HG03439 (cell line): ENCODE results near the gene UTS2R.
"Not testable (repeated sequence)": the region's sequence is repeated elsewhere in the genome, so short reads cannot be mapped to it uniquely, and the experiment has no call there.

Experiments used
- ATAC-seq: cut with Tn5 transposase; IDR thresholded peaks from one replicate; pipeline ENCODE4 v1.9.1; 2021; ENCODE audit warnings: mild to moderate bottlenecking, moderate library complexity; ENCODE audit not compliant: unreplicated experiment

The UTS2R gene

DNA sequence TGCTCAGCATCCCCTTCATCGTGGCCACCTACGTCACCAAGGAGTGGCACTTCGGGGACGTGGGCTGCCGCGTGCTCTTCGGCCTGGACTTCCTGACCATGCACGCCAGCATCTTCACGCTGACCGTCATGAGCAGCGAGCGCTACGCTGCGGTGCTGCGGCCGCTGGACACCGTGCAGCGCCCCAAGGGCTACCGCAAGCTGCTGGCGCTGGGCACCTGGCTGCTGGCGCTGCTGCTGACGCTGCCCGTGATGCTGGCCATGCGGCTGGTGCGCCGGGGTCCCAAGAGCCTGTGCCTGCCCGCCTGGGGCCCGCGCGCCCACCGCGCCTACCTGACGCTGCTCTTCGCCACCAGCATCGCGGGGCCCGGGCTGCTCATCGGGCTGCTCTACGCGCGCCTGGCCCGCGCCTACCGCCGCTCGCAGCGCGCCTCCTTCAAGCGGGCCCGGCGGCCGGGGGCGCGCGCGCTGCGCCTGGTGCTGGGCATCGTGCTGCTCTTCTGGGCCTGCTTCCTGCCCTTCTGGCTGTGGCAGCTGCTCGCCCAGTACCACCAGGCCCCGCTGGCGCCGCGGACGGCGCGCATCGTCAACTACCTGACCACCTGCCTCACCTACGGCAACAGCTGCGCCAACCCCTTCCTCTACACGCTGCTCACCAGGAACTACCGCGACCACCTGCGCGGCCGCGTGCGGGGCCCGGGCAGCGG lies 3.2 kb downstream of the UTS2R start:
- ATAC-seq: no peak

GRCh38 chr17:82375359-82376041 lies 3.9 kb downstream of the UTS2R start:
- no peak for ATAC-seq

DNA sequence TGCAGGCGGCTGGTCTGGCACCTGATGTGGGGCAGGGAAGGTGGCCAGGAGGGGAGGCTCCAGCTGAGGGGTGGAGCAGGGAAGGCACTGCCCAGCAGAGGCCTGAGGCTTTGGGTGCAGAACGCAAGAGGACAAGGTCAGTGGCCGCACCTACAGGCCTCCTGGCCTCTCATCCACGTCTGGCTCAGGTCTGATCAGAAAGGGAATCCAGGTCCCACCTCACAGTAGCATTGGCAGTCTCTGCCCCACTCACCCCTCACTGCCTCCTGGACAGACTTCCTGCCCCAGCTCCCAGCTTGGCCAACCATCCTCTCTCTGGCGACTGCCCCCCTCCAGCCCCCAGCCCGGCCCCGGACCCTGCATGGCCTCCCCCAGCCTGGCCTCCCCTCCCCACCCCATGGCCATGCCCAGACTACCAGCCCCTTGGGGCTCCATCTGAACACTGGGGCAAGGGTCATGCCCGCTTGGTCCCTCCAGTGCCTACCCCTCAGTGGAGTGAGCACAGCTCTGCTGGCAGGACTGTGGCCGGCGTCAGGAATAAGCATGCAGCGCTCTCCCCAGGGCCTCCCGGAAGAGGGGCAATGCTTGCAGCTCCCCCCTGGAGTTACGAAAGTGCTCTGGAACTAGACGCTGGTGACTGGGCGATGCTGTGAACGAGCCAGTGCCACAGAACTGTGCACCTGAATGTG lies 4.6 kb downstream of the UTS2R start:
- no peak for ATAC-seq

DNA sequence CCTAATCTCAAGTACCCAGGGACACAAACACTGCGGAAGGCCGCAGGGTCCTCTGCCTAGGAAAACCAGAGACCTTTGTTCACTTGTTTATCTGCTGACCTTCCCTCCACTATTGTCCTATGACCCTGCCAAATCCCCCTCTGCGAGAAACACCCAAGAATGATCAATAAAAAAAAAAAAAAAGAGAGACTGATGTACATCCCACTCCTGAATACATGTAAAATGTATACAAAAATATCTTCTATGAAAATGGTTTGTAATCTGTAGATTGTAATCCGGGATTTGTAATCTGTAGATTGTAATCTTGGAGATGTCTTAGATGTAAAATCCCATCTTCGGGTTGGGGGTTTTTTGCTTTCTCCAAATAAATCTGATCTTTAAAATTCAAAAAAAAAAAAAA lies 5.7 kb downstream of the UTS2R start:
- not testable (repeated sequence) for ATAC-seq

DNA sequence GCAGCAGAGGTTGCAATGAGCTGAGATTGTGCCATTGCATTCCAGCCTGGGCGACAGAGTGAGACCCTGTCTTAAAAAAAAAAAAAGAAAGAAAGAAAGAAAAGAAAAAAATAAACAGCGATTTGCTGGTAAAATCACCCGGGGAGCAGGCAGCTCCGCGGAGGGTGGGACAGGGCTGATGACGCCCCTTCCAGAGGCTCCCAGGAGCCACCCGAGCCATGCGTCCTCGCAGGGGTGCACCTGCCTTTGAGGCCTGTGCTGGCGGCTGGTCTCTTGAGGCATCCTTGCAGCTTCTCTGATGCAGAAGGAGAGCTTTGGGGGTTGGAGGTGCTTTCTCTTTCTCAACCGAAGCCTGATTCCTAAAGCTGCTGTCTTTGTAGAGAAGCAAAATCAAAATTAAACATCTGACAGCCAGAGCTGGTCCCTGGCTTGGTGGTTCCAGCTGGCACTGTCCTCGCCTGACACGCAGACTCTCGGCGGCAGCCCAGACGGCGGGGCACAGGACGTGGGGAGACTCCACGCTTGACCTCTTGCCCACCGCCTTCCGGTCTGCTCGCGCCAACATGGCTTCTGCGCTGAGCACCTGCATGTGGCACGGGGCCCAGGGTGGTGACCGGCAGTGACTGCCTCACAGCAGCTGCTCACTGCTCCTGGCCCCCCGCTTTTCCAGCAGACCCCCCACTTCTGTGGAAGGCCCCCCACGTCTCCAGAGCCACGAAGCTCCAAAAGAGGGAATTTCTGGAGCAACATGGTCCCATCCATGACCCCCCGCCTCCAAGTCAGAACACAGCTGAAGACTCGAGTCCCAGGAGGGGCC lies 6.6 kb downstream of the UTS2R start:
- ATAC-seq: no peak

- ATAC-seq: no peak
Observed at GRCh38 chr17:82378741-82379021, 7.1 kb downstream of the UTS2R start.

- no peak for ATAC-seq
Observed at GRCh38 chr17:82380860-82381702, 9.5 kb downstream of the UTS2R start.

DNA sequence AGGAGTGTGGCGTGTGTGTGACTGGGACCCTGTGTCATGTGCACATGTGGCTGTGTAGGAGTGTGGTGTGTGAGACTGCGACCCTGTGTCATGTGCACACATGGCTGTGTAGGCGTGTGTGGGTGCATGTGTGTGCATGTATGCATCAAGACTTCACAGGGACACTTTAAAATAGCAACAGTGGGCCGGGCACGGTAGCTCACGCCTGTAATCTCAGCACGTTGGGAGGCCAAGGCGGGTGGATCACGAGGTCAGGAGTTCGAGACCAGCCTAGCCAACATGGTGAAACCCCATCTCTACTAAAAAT lies 10.1 kb downstream of the UTS2R start:
- ATAC-seq: not testable (repeated sequence)

DNA sequence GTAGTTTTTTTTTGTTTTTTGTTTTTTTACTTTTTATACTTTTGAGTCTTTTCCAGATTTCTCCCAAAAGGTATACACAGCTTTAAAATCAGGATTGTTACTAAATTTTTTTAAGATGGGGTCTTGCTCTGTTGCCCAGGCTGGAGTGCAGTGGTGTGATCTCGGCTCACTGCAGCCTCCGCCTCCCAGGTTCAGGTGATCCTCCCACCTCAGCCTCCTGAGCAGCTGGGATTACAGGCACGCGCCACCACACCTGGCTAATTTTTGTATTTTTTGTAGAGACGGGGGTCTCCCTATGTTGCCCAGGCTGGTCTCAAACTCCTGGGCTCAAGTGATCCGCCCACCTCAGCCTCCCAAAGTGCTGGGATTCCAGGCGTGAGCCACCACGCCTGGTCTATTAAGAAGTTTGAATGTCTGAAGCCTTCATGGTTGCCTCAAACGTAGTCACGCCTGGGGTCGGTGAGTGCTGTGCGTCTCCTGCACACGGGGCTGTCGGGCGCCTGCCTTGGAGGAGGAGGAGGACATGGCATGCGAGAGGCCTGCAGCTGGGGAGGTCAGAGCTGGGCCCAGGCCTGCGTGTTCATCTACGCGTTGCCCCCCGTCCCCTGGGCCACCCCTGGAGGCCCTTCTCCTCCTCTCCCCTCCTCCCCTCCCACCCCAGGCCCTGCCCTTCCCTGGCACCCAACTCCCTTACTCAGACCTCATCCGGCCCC lies 10.8 kb downstream of the UTS2R start:
- ATAC-seq: not testable (repeated sequence)

DNA sequence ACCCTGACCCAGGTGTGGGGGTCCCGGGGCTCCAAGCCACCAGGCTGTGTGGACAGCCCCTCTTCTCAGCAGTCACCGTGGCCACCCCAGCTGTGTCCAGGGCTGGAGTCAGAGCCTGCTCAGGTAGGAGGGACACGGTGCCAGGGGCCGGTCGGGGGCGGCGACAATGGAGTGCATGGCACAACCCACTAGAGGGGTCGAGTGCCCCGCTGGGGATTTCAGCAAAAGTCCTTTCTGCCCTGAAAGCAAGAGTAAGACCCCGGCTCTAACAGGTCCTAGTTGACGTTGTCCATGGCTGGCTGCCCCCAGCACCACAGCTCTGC lies 11.3 kb downstream of the UTS2R start:
- no peak for ATAC-seq

- ATAC-seq: no peak
Observed at GRCh38 chr17:82383411-82383810, 11.8 kb downstream of the UTS2R start.

- ATAC-seq: no peak
Observed at GRCh38 chr17:82384051-82384729, 12.6 kb downstream of the UTS2R start.

GRCh38 chr17:82384730-82385481 lies 13.3 kb downstream of the UTS2R start:
- no peak for ATAC-seq

GRCh38 chr17:82385559-82386254 lies 14.1 kb downstream of the UTS2R start:
- ATAC-seq: no peak

- no peak for ATAC-seq
Observed at GRCh38 chr17:82386255-82386831, 14.8 kb downstream of the UTS2R start.

DNA sequence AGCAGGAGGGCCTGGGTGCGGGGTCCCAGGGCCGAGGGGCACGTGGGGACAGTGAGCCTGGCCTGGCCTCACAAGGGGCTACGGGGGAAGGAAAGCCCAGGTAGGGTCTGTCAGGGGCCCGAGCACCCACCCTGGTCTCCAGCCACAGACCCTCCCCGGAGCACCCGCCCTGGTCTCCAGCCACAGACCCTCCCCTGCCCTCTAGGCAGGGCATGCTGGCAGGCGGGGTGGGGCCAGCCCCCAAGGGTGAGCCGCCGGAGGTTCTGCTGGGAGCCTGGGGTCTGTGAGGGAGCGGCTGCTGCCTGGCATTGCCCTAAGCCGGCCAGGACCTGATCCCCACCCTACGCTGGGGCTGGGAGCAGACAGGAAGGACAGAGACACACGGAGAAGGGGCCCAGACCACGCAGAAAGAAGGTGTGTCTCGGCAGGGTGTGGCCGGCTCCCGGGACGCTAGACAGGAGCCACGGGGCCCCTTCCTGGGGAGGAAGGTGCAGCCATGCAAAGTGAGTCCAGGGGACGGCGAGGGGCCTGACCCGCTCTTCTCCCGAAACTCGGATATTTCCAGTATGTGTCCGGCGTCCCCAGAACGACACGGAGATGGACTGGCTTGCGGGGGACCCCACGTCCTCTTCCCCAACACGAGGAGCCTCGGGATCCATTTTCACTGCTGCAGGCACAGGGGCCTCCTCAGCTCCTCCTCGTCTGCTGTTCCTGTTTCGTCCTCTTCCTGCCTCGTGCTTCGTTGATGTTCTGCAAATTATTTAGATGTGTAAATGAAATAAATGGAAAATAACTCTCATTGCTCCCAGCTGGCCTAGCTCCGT lies 15.5 kb downstream of the UTS2R start:
- no peak for ATAC-seq

- no peak for ATAC-seq
Observed at GRCh38 chr17:82387705-82388106, 16.1 kb downstream of the UTS2R start.
